NCI-H2196 treated with DMSO at 0.1 percent for 48 hours (cell line): ENCODE measurements around the gene SPHK2.

Experiments
- DNase-seq: peaks from one replicate; lab custom pipeline; 2025; ENCODE audit not compliant: unreplicated experiment; lab: John Stamatoyannopoulos, UW

Gene SPHK2

DNA sequence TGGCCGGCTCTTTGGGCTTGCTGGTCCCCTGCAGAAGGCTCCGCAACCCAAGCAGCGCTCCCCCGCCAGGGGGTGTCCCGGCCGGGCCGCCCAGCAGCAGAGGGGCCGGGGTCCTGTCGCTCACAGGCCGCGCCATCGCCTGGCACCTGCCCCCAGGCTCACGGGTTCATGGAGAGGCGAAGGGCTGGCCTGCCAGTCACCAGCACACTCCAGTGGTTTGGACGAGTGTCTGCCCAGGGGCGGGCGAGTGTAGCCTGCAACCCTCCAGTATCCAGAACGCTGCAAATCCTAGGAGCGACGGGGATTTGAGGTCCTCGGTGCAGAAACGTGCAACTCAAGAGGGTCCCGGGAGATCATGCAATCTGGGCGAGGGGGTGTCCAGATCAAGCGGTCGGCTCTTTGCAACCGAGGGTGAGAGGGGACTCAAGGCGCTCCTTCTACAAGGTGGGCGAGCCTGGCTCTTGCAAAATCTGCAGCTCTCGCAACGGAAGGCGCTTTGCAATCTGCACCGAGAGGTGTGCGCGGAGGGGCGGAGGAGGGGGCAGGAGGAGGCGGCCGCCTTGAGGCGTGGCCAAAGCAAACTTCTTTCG is 17.6 kb downstream of the SPHK2 start, which contains the start of gene DBP:
Gene DBP, minus strand, starts transcription at position 521 of the 590 bp plus-strand sequence. Its CDS starts 385 bp downstream, at position 136.
- no peak for DNase-seq

- DNase-seq: peak; percentile 99
Measured at GRCh38 chr19:48637449-48637947, 18.2 kb downstream of the SPHK2 start.

- DNase-seq: peak; percentile 95
Measured at GRCh38 chr19:48637948-48638830, 18.9 kb downstream of the SPHK2 start.

DNA sequence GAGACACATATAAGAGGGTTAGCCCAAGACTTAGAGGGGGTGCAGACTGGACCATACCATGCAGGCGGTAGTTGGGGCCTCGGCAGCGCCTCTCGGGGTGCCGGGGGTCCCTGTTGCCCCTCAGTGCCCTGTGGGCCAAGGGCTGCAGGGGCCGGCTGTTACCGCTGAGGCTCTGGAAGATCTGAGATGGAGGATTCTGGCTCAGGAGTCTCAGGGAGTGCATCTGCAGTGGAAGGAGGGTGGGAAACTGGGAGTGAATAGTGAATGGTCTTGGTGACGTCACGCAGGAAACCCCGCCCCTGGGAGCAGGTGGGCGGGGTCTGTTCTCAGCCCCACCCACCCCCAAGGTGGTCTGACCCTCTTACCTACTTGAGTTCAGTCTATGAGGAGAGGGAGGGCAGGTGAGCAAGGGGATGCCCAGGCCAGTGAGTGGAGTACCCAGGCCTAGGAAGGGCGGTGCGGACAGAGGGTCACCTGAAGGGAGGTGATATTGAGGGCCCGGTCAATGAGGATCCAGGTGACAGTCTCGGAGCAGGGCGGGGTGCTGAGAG is 19.6 kb downstream of the SPHK2 start:
- no peak for DNase-seq

GRCh38 chr19:48639483-48640375 is 20.4 kb downstream of the SPHK2 start:
- DNase-seq: no peak

- no peak for DNase-seq
Measured at GRCh38 chr19:48641850-48642249, 22.5 kb downstream of the SPHK2 start.

DNA sequence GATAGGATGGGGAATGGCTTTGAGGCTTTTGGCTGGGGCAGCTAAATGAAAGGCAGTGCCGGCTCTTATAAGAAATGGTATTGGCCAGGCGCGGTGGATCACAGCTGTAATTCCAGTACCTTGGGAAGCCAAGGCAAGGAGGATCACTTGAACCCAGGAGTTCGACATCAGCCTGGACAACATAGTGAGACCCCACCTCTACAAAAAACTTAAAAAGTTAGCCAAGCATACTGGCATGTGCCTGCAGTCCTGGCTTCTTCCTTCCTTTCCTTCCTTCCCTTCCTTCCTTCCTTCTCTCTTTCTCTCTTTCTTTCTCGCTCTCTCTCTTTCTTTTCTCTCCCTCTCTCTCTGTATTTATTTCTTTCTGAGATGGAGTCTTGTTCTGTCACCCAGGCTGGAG is 23.6 kb downstream of the SPHK2 start:
- no peak for DNase-seq

GRCh38 chr19:48644355-48644754 is 25.0 kb downstream of the SPHK2 start:
- no peak for DNase-seq

DNA sequence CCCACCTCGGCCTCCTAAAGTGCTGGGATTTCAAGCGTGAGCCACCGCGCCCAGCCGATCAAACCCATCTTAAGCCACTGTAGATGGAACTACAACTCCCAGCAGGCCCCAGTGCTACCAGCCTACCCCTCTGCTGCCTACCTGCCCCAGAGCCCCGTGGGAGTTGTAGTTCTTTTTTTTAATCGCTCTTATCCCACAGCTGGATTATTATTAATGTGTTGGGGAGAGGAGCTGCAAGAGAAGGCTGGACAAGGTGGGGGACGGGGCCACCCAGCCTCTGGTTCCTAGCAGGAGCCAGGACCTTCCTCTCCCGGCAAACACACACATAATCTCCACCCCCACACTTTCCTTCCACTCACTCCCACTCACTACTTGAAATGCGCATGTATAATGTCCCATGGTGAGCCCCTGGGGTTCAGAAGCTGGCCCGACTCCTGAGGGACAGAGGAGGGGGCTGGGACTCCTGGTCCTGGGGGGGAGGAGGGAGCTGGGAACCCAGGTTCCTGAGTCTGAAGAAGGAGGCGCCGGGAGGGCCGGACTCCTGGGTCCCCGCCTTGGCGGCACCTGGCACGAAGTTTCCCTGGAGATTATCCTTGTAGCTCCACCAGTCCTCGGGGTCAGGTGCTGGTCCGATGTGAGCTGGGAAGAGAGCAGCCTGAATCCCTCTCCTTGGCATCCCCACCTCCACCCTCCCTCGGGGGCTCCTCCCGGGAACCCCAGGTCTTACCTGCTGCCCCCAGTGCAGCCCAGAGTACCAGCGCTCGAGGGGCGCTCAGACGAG is 25.7 kb downstream of the SPHK2 start:
- peak; percentile 79 for DNase-seq

DNA sequence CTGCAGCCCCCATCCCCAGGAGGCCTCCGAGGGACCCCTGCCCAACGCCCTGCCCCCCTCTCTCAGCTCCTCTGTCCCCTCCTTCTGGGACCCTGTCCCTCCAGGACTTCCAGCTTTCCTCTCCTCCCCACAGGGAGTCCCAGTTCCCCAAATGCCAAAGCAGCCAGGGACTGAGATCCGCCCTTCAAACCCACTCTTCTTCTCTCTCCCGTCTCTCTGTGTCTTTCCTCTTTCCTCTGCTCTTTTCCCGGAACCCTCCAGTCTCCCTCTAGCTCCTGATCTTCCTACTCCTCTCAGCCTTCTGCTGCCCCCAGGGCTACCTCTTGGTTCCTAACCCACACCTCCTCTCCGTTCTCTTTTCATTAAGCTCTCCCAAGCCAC is 26.3 kb downstream of the SPHK2 start:
- no peak for DNase-seq

DNA sequence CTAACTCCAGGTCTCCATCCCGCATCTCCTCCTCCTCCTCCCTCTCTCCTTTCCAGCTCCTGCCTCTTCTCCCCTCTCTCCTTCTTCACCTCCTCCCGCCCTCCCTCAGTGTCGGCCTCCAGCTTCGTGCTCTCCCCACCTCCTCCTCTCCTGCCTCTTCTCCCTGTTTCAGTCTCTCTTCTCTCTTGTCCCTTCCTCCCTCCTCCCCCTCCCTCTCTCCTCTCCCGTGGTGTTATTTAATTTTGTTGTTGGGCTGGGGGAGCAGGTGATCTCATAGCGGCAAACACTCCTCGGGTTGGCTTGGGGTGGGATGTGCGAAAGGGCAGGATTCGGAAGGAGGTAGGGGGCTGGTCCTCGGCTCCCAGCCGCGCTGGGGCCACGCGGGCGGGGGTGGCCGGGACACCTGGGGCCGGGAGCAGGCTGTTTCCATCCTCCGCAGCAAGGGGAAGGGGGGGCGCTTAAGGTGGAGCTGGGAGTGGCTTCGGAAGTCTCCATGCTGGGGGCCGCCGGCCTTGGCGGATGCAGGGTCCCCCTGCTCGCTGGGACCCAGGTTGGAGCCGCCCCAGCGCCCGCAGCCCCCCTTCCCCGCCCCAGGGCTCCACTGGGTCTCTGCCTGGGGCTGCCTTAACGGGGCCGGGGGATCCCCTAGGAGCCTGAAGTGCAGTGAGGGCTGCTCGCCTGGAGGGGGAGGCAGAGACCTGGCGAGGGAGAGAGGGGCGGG is 26.9 kb downstream of the SPHK2 start, which contains the start of gene CA11:
Gene CA11, minus strand, starts transcription at position 187 of the 721 bp plus-strand sequence. CDS start 555 bp downstream, outside the sequence.
- peak; percentile 90 for DNase-seq

DNA sequence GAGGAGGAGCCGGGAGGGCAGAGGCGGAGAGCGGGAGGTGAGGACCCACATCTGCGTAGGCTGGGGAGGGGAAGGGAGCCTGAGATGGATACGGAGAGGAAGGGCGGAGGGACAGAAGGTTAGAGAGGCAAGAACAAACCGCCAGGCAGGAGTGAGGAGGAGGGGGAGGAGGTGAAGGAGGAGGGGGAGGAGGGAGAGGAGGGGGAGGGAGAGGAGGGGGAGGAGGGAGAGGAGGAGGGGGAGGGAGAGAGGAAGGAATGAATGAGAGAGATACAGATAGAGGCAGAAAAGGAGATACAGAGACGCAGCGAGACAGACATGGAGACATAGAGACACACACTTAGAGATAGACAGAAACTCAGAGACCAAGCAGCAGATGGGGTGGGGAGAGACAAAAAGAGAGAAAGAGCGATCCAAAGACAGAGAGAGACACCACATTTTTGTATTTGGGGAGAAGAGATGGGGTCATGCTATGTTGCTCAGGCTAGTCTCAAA is 27.5 kb downstream of the SPHK2 start:
- DNase-seq: peak; percentile 93

GRCh38 chr19:48648134-48648533 is 28.8 kb downstream of the SPHK2 start:
- DNase-seq: no peak

DNA sequence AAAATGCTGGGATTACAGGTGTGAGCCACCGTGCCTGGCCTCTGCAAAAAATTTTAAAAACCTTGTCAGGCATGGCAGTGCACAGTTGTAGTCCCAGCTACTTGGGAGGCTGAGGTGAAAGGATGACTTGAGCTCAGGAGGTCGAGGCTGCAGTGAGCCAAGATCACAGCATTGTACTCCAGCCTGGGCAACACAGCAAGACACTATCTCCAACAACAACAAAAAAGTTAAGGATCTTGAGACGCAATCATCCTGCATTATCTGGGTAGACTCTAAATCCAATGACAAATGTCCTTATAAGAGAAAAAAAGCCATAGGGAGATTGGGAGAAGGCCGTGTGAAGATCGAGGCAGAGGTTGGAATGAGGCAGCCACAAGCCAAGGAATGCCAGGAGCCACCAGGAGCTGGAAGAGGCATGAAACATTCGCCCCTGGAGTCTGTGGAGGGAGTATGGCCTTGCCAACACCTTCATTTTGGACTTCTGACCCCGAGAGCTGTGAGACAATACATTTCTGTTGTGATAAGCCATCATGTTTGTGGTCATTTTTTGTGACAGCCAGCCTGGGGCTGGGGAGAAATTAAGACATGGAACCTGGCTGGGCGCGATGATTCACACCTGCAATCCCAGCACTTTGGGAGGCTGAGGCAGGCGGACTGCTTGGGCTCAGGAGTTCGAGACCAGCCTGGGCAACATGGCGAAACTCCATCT is 31.8 kb downstream of the SPHK2 start:
- no peak for DNase-seq

- DNase-seq: no peak
Measured at GRCh38 chr19:48651683-48652048, 32.4 kb downstream of the SPHK2 start.

DNA sequence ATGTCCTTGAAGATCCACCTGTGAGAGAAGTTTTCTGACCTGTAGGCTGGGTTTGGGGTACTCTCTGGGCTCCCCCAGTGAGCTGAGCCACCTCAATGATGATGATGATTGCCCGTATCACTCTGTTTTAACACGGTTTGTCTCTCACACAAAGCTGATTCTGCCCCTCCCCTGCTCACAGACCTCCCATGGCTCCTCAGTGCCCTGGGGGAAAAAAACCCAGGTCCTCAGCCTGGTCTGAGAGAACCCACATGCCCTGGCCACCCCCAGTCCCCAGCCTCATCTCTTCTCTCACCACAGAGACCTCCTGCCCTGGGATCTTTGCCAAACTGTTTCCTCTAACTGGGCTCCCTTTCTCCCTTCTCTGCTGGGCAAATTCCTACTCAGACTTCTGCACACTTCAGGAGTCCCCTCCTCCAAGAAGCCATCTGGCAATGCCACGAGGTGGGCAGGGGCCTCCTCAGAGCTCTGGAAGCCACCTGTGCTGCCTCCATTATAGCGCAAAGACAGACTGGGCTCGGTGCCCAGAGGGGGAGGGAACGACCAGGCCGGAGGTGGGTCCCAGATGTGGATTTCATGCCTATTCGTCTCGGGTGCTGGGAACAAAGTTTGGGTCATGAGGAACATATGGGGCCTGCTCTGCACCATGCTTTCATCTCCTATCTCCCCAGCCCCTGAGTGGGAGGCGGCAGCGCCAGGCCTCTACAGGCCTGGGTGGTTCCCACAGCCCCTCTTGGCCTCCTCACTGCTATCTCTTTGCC is 35.2 kb downstream of the SPHK2 start:
- DNase-seq: no peak

GRCh38 chr19:48656840-48657474 is 37.7 kb downstream of the SPHK2 start:
- no peak for DNase-seq
